ENCODE results near the gene GADD45A. TPM values are rescaled to one million over a fixed set of nuclear protein-coding genes. Genes with fewer than 3 reads are reported as not detected.
A peak's percentile ranks its signal among the peaks of the same experiment; 100 is the strongest.

The GADD45A gene
- polyA plus RNA-seq, 1 donor (not counting 4 experiments of a cell fraction or from before 2014, with no cell fraction given): 151 TPM

- no peaks in the 10 kb centered on the region for H3K9me1 ChIP-seq (ENCODE audit: control insufficient read depth, extremely low read depth, insufficient read depth, low read length)
- H3K36me3 ChIP-seq (ENCODE audit: control insufficient read depth in 2 of 2, extremely low read depth in 1 of 2, insufficient read depth in 2 of 2, low read length in 2 of 2): peaks cover 6 to 29% of the 10 kb centered on the region in 2 experiments
- peaks cover 37% of the 10 kb centered on the region for H3K4me1 ChIP-seq (ENCODE audit: control insufficient read depth, extremely low read depth, insufficient read depth, low read length)
- H3K4me2 ChIP-seq (ENCODE audit: control insufficient read depth, extremely low read depth, insufficient read depth, low read depth, low read length): peak overlapping the region; percentile 96
- H2AFZ ChIP-seq (ENCODE audit: control insufficient read depth, low read length): no peak overlapping the region
- peak; percentile 94 for FAIRE-seq
- peaks cover 12% of the 10 kb centered on the region for H4K20me1 ChIP-seq (ENCODE audit: control insufficient read depth, extremely low read depth, insufficient read depth, low read length)
- peak overlapping the region; percentile 99 for H3K9ac ChIP-seq (ENCODE audit: control insufficient read depth, extremely low read depth, insufficient read depth, low read length)
- no peaks in the 10 kb centered on the region for H3K9me3 ChIP-seq (ENCODE audit: control insufficient read depth, low read depth, low read length)
- H3K27me3 ChIP-seq (ENCODE audit: control insufficient read depth, extremely low read depth, insufficient read depth, low read length): no peaks in the 10 kb centered on the region
- H3K79me2 ChIP-seq (ENCODE audit: control insufficient read depth, insufficient read depth, low read length): peaks cover 25% of the 10 kb centered on the region
- no peak for DNase-seq (ENCODE audit: low read depth, low spot score)
- H3K4me3 ChIP-seq (ENCODE audit: control insufficient read depth in 2 of 3, extremely low read depth in 1 of 3, insufficient read depth in 2 of 3, low read depth in 1 of 3, low read length in 3 of 3): peak overlapping the region; percentile 90 to 94 (median 93)
- TF ChIP-seq CTCF (optimal IDR thresholded peaks at IDR 0.05 in 1 of 3, IDR thresholded peaks at IDR 0.05 in 1 of 3, conservative IDR thresholded peaks at IDR 0.05 in 1 of 3; ENCODE audit: extremely low read depth in 1 of 3, insufficient read depth in 2 of 3, low read length in 3 of 3) (peak in 1 of 3 experiments; percentile 0), EZH2 (IDR thresholded peaks at IDR 0.05; ENCODE audit: low read length) (no peak)
- H3K27ac ChIP-seq (ENCODE audit: control insufficient read depth, insufficient read depth, low read length): peak overlapping the region; percentile 87
- dilution Hi-C loops (cut with MboI; ENCODE audit: extremely low pct_ligation_motif_present, low sequenced_read_pairs): loop anchor here (25.0 kb wide), 1 partner anchor 149 kb away; no protein-coding TSS in a partner anchor
These were observed 1.5 kb downstream of the GADD45A start for GRCh38 chr1:67686267-67687197.

GRCh38 chr1:67687198-67687545, 2.2 kb downstream of the GADD45A start:
- Histone ChIP-seq H3K4me1 (ENCODE audit: control insufficient read depth, extremely low read depth, insufficient read depth, low read length) (peaks cover 33% of the 10 kb centered on the region), H3K27me3 (ENCODE audit: control insufficient read depth, extremely low read depth, insufficient read depth, low read length) (no peaks in the 10 kb centered on the region), H3K9me3 (ENCODE audit: control insufficient read depth, low read depth, low read length) (no peaks in the 10 kb centered on the region), H4K20me1 (ENCODE audit: control insufficient read depth, extremely low read depth, insufficient read depth, low read length) (peaks cover 12% of the 10 kb centered on the region), H3K9me1 (ENCODE audit: control insufficient read depth, extremely low read depth, insufficient read depth, low read length) (no peaks in the 10 kb centered on the region), H3K36me3 (ENCODE audit: control insufficient read depth in 2 of 2, extremely low read depth in 1 of 2, insufficient read depth in 2 of 2, low read length in 2 of 2) (peaks cover 6 to 29% of the 10 kb centered on the region in 2 experiments), H2AFZ (ENCODE audit: control insufficient read depth, low read length) (no peak overlapping the region), H3K4me3 (ENCODE audit: control insufficient read depth in 2 of 3, extremely low read depth in 1 of 3, insufficient read depth in 2 of 3, low read depth in 1 of 3, low read length in 3 of 3) (peak overlapping the region; percentile 90 to 94 (median 93)), H3K79me2 (ENCODE audit: control insufficient read depth, insufficient read depth, low read length) (peaks cover 25% of the 10 kb centered on the region), H3K4me2 (ENCODE audit: control insufficient read depth, extremely low read depth, insufficient read depth, low read depth, low read length) (peak overlapping the region; percentile 96), H3K27ac (ENCODE audit: control insufficient read depth, insufficient read depth, low read length) (peak overlapping the region; percentile 87), H3K9ac (ENCODE audit: control insufficient read depth, extremely low read depth, insufficient read depth, low read length) (peak overlapping the region; percentile 99)
- dilution Hi-C loops (cut with MboI; ENCODE audit: extremely low pct_ligation_motif_present, low sequenced_read_pairs): loop anchor here (25.0 kb wide), 1 partner anchor 150 kb away; no protein-coding TSS in a partner anchor
- DNase-seq (ENCODE audit: low read depth, low spot score) (no peak), FAIRE-seq (no peak)
- TF ChIP-seq CTCF (optimal IDR thresholded peaks at IDR 0.05 in 1 of 3, IDR thresholded peaks at IDR 0.05 in 1 of 3, conservative IDR thresholded peaks at IDR 0.05 in 1 of 3; ENCODE audit: extremely low read depth in 1 of 3, insufficient read depth in 2 of 3, low read length in 3 of 3) (no peak), EZH2 (IDR thresholded peaks at IDR 0.05; ENCODE audit: low read length) (no peak)

All from keratinocyte (primary cell).